PFSK-1 (cell line): ENCODE measurements around the gene SRSF10.
A peak's percentile ranks its signal among the peaks of the same experiment; 100 is the strongest.

Source experiments
- FOXP2 ChIP-seq: optimal IDR thresholded peaks from 2 replicates; pipeline ENCODE3; 2011; ENCODE audit warnings: borderline replicate concordance, control low read depth, inconsistent platforms; ENCODE audit not compliant: insufficient read depth; ENCODE audit errors: extremely low read length, extremely low read depth
- POLR2AphosphoS5 ChIP-seq: IDR thresholded peaks from 2 replicates; pipeline ENCODE4 v1.6.1; 2012; ENCODE audit warnings: low read depth, mild to moderate bottlenecking, control low read depth, low read length, moderate library complexity
- REST ChIP-seq, 2 experiments: IDR thresholded peaks; 2 replicates each; pipeline versions ENCODE4 v1.6.1 to v1.8.0; 2011 to 2012; ENCODE audit warnings: low read depth in 2 of 2, low read length in 2 of 2, control low read depth in 1 of 2, inconsistent platforms in 1 of 2, mild to moderate bottlenecking in 1 of 2, moderate library complexity in 1 of 2; ENCODE audit not compliant: insufficient read depth in 1 of 2
- SIN3A ChIP-seq: IDR thresholded peaks from 2 replicates; pipeline ENCODE4 v1.6.1; 2012; ENCODE audit warnings: mild to moderate bottlenecking, low read length, moderate library complexity, borderline replicate concordance; ENCODE audit not compliant: insufficient read depth
- TAF1 ChIP-seq: IDR thresholded peaks from 2 replicates; pipeline ENCODE4 v1.6.1; 2012; ENCODE audit warnings: low read length, control low read depth, borderline replicate concordance; ENCODE audit not compliant: insufficient read depth

SRSF10 gene

GRCh38 chr1:23977187-23977853, 2.8 kb downstream of the SRSF10 start:
- TF ChIP-seq FOXP2, result no peak
- no peak for TF ChIP-seq REST (IDR thresholded peaks at IDR 0.05; ENCODE audit: insufficient read depth in 1 of 2, low read depth in 2 of 2, low read length in 2 of 2)
- no peak for TF ChIP-seq SIN3A
- no peak for TF ChIP-seq POLR2AphosphoS5
- TF ChIP-seq TAF1, result no peak

GRCh38 chr1:23967871-23968270, 12.3 kb downstream of the SRSF10 start:
- no peak for TF ChIP-seq REST (IDR thresholded peaks at IDR 0.05; ENCODE audit: insufficient read depth in 1 of 2, low read depth in 2 of 2, low read length in 2 of 2)
- TF ChIP-seq SIN3A, result no peak

- TF ChIP-seq FOXP2, result no peak
- no peak for TF ChIP-seq SIN3A
- no peak for TF ChIP-seq REST (IDR thresholded peaks at IDR 0.05; ENCODE audit: insufficient read depth in 1 of 2, low read depth in 2 of 2, low read length in 2 of 2)
- no peak for TF ChIP-seq POLR2AphosphoS5
- TF ChIP-seq TAF1, result no peak
Measured at GRCh38 chr1:23966973-23967493, 13.1 kb downstream of the SRSF10 start.

GRCh38 chr1:23964790-23965740, 15.1 kb downstream of the SRSF10 start:
- TF ChIP-seq SIN3A (no peak), POLR2AphosphoS5 (0 out of 2 replicates have a peak, but pooled peaks have one; percentile 27)

GRCh38 chr1:23964235-23964668, 15.9 kb downstream of the SRSF10 start:
- TF ChIP-seq FOXP2, result no peak
- no peak for TF ChIP-seq REST (IDR thresholded peaks at IDR 0.05; ENCODE audit: insufficient read depth in 1 of 2, low read depth in 2 of 2, low read length in 2 of 2)
- no peak for TF ChIP-seq SIN3A
- TF ChIP-seq POLR2AphosphoS5, result no peak
- no peak for TF ChIP-seq TAF1
